ENCODE results near the gene DYNC1LI1. TPM values are rescaled to one million over a fixed set of nuclear protein-coding genes. Genes with fewer than 3 reads are reported as not detected.

The DYNC1LI1 gene
- total RNA-seq, 3 donors from 2014 or later, result 16.7 to 26.5 (median 19.9) TPM

GRCh38 chr3:32551496-32551895 is 19.2 kb downstream of the DYNC1LI1 start:
- H3K9me3 ChIP-seq, result no peaks in the 10 kb centered on the region
- no peak for DNase-seq
- no peaks in the 10 kb centered on the region for H3K36me3 ChIP-seq (ENCODE audit: low read depth)
- H3K4me1 ChIP-seq (ENCODE audit: low read depth), result no peaks in the 10 kb centered on the region
- H3K4me3 ChIP-seq, result no peak overlapping the region
- no peak for TF ChIP-seq CTCF (IDR thresholded peaks at IDR 0.05)
- no peak for ATAC-seq
- intact Hi-C loops (cut with DNase I, micrococcal nuclease), result no loop called here

GRCh38 chr3:32551087-32551486 is 19.6 kb downstream of the DYNC1LI1 start:
- no peaks in the 10 kb centered on the region for H3K4me1 ChIP-seq (ENCODE audit: low read depth)
- intact Hi-C loops (cut with DNase I, micrococcal nuclease), result no loop called here
- no peaks in the 10 kb centered on the region for H3K9me3 ChIP-seq
- ATAC-seq (no peak), DNase-seq (no peak)
- TF ChIP-seq CTCF (IDR thresholded peaks at IDR 0.05), result no peak
- H3K4me3 ChIP-seq, result no peak overlapping the region
- H3K36me3 ChIP-seq (ENCODE audit: low read depth), result no peaks in the 10 kb centered on the region

GRCh38 chr3:32545305-32545704 is 25.4 kb downstream of the DYNC1LI1 start:
- ATAC-seq, result no peak
- no peaks in the 10 kb centered on the region for H3K36me3 ChIP-seq (ENCODE audit: low read depth)
- intact Hi-C loops (cut with DNase I, micrococcal nuclease), result no loop called here
- no peak for TF ChIP-seq CTCF (IDR thresholded peaks at IDR 0.05)
- no peaks in the 10 kb centered on the region for H3K9me3 ChIP-seq
- no peak overlapping the region for H3K4me3 ChIP-seq
- no peaks in the 10 kb centered on the region for H3K4me1 ChIP-seq (ENCODE audit: low read depth)
- no peak for DNase-seq

GRCh38 chr3:32544894-32545293 is 25.8 kb downstream of the DYNC1LI1 start:
- intact Hi-C loops (cut with DNase I, micrococcal nuclease), result no loop called here
- TF ChIP-seq CTCF (IDR thresholded peaks at IDR 0.05), result no peak
- no peak overlapping the region for H3K4me3 ChIP-seq
- ATAC-seq (no peak), DNase-seq (no peak)
- no peaks in the 10 kb centered on the region for H3K4me1 ChIP-seq (ENCODE audit: low read depth)
- no peaks in the 10 kb centered on the region for H3K9me3 ChIP-seq
- no peaks in the 10 kb centered on the region for H3K36me3 ChIP-seq (ENCODE audit: low read depth)

- DNase-seq, result no peak
- H3K9me3 ChIP-seq, result no peaks in the 10 kb centered on the region
- no peaks in the 10 kb centered on the region for H3K36me3 ChIP-seq (ENCODE audit: low read depth)
- H3K4me1 ChIP-seq (ENCODE audit: low read depth), result no peaks in the 10 kb centered on the region
- H3K4me3 ChIP-seq, result no peak overlapping the region
- TF ChIP-seq CTCF (IDR thresholded peaks at IDR 0.05), result no peak
- ATAC-seq, result no peak
- intact Hi-C loops (cut with DNase I, micrococcal nuclease), result no loop called here
Observed at GRCh38 chr3:32542807-32543206, 27.9 kb downstream of the DYNC1LI1 start.

- Histone ChIP-seq H3K4me3 (no peak overlapping the region), H3K9me3 (no peaks in the 10 kb centered on the region), H3K4me1 (ENCODE audit: low read depth) (no peaks in the 10 kb centered on the region), H3K36me3 (ENCODE audit: low read depth) (no peaks in the 10 kb centered on the region)
- DNase-seq, result no peak
- TF ChIP-seq CTCF (IDR thresholded peaks at IDR 0.05), result no peak
- ATAC-seq, result no peak
- intact Hi-C loops (cut with DNase I, micrococcal nuclease), result no loop called here
Observed at GRCh38 chr3:32540899-32541298, 29.8 kb downstream of the DYNC1LI1 start.
